SK-N-SH treated with all-trans-retinoic acid at 6 μM for 48 hours (cell line): Measurements from ENCODE around the gene CCDC148.
A peak's percentile ranks its signal among the peaks of the same experiment; 100 is the strongest.

Experiments
- ATAC-seq: fragments of 200-7000 bp; cut with Tn5 transposase; 3 replicates; pipeline ENCODE4 v1.9.1; 2020; ENCODE audit warnings: mild to moderate bottlenecking, moderate library complexity
- ARNTL ChIP-seq: fragments of 450-650 bp; formaldehyde crosslinking; IDR thresholded peaks from 2 replicates; pipeline ENCODE4 v1.5.0; 2020; ENCODE audit warnings: low read depth, mild to moderate bottlenecking, moderate library complexity, borderline replicate concordance
- BACH2 ChIP-seq: fragments of 250-450 bp; sonication (Bioruptor Pico); IDR thresholded peaks from 2 replicates; pipeline ENCODE4 v1.9.0; 2021; ENCODE audit warnings: mild to moderate bottlenecking, borderline replicate concordance
- CREB5 ChIP-seq: fragments of 250-450 bp; sonication (Bioruptor Pico); IDR thresholded peaks from 2 replicates; pipeline ENCODE4 v1.5.1; 2020; ENCODE audit warnings: low read depth, mild to moderate bottlenecking, moderate library complexity
- CSDC2 ChIP-seq: fragments of 250-450 bp; sonication (Bioruptor Pico); IDR thresholded peaks from 2 replicates; pipeline ENCODE4 v1.5.0; 2020; ENCODE audit warnings: mild to moderate bottlenecking, moderate library complexity
- CSRNP3 ChIP-seq: fragments of 250-450 bp; sonication (Bioruptor Pico); IDR thresholded peaks from 2 replicates; pipeline ENCODE4 v1.5.1; 2021; ENCODE audit warnings: mild to moderate bottlenecking, moderate library complexity
- ESRRG ChIP-seq: fragments of 250-450 bp; sonication (Bioruptor Pico); IDR thresholded peaks from 2 replicates; pipeline ENCODE4 v1.6.1; 2021; ENCODE audit warnings: mild to moderate bottlenecking
- GLIS3 ChIP-seq: fragments of 250-450 bp; sonication (Bioruptor Pico); IDR thresholded peaks from 2 replicates; pipeline ENCODE4 v1.5.0; 2020; ENCODE audit warnings: mild to moderate bottlenecking, moderate library complexity
- ISL1 ChIP-seq: fragments of 250-450 bp; sonication (Bioruptor Pico); IDR thresholded peaks from 2 replicates; pipeline ENCODE4 v2.1.2; 2022; ENCODE audit warnings: mild to moderate bottlenecking, moderate library complexity
- OSR1 ChIP-seq: fragments of 250-450 bp; sonication (Bioruptor Pico); IDR thresholded peaks from 2 replicates; pipeline ENCODE4 v1.8.0; 2022; ENCODE audit warnings: moderate library complexity, mild to moderate bottlenecking, inconsistent platforms
- PATZ1 ChIP-seq: fragments of 250-450 bp; sonication (Bioruptor Pico); IDR thresholded peaks from 2 replicates; pipeline ENCODE4 v1.8.0; 2020; ENCODE audit warnings: mild to moderate bottlenecking, moderate library complexity, borderline replicate concordance
- POU6F1 ChIP-seq: fragments of 250-450 bp; sonication (Bioruptor Pico); IDR thresholded peaks from 2 replicates; pipeline ENCODE4 v1.8.0; 2021; ENCODE audit warnings: low read depth, mild to moderate bottlenecking, moderate library complexity, borderline replicate concordance
- PPARA ChIP-seq: fragments of 250-450 bp; sonication (Bioruptor Pico); IDR thresholded peaks from 2 replicates; pipeline ENCODE4 v1.5.0; 2020; ENCODE audit warnings: mild to moderate bottlenecking, borderline replicate concordance
- RARB ChIP-seq: fragments of 250-450 bp; sonication (Bioruptor Pico); IDR thresholded peaks from 2 replicates; pipeline ENCODE4 v1.8.0; 2021; ENCODE audit warnings: mild to moderate bottlenecking, moderate library complexity
- SNAI2 ChIP-seq: fragments of 250-450 bp; sonication (Bioruptor Pico); IDR thresholded peaks from 2 replicates; pipeline ENCODE4 v1.5.0; 2020; ENCODE audit warnings: mild to moderate bottlenecking, moderate library complexity
- TCF4 ChIP-seq: fragments of 250-450 bp; sonication (Bioruptor Pico); IDR thresholded peaks from 2 replicates; pipeline ENCODE4 v1.8.0; 2021; ENCODE audit warnings: mild to moderate bottlenecking, moderate library complexity, borderline replicate concordance
- TOX ChIP-seq: fragments of 250-450 bp; sonication (Bioruptor Pico); IDR thresholded peaks from 2 replicates; pipeline ENCODE4 v1.8.0; 2021; ENCODE audit warnings: mild to moderate bottlenecking, moderate library complexity, borderline replicate concordance
- TSHZ2 ChIP-seq: fragments of 250-450 bp; sonication (Bioruptor Pico); IDR thresholded peaks from 2 replicates; pipeline ENCODE4 v1.5.0; 2020; ENCODE audit warnings: mild to moderate bottlenecking, moderate library complexity
- ZC3H10 ChIP-seq: fragments of 250-450 bp; sonication (Bioruptor Pico); IDR thresholded peaks from 2 replicates; pipeline ENCODE4 v1.5.1; 2021; ENCODE audit warnings: mild to moderate bottlenecking, moderate library complexity
- ZFP3 ChIP-seq: fragments of 250-450 bp; sonication (Bioruptor Pico); IDR thresholded peaks from 2 replicates; pipeline ENCODE4 v1.5.0; 2020; ENCODE audit warnings: mild to moderate bottlenecking, moderate library complexity
- ZFP30 ChIP-seq: fragments of 450-650 bp; formaldehyde crosslinking; IDR thresholded peaks from 2 replicates; pipeline ENCODE4 v1.5.0; 2022; ENCODE audit warnings: mild to moderate bottlenecking, moderate library complexity
- ZNF565 ChIP-seq: fragments of 450-650 bp; formaldehyde crosslinking; conservative IDR thresholded peaks from 2 replicates; pipeline ENCODE4 v1.5.0; 2020; ENCODE audit warnings: low read depth, mild to moderate bottlenecking, moderate library complexity
- ZNF70 ChIP-seq: fragments of 450-650 bp; formaldehyde crosslinking; IDR thresholded peaks from 2 replicates; pipeline ENCODE4 v1.5.0; 2020; ENCODE audit warnings: mild to moderate bottlenecking, moderate library complexity
- ZNF8 ChIP-seq: fragments of 450-650 bp; formaldehyde crosslinking; IDR thresholded peaks from 2 replicates; pipeline ENCODE4 v1.5.0; 2020; ENCODE audit warnings: mild to moderate bottlenecking, moderate library complexity

CCDC148 gene

GRCh38 chr2:158502974-158503373 is 46.4 kb upstream of the CCDC148 start:
- peak; percentile 81 for ATAC-seq
- TF ChIP-seq PATZ1: no peak
- peak; percentile 94 for TF ChIP-seq CREB5
- no peak for TF ChIP-seq ZFP30 (CRISPR knock-in tag)
- TF ChIP-seq CSRNP3 (CRISPR knock-in tag): no peak
- TF ChIP-seq OSR1 (CRISPR knock-in tag): no peak
- TF ChIP-seq ZC3H10 (CRISPR knock-in tag): no peak
- TF ChIP-seq TSHZ2 (CRISPR knock-in tag): no peak
- no peak for TF ChIP-seq POU6F1 (CRISPR knock-in tag)
- no peak for TF ChIP-seq ZNF70 (CRISPR knock-in tag)
- TF ChIP-seq ARNTL (CRISPR knock-in tag): no peak
- no peak for TF ChIP-seq PPARA
- TF ChIP-seq ESRRG (CRISPR knock-in tag): no peak
- TF ChIP-seq ZNF565 (CRISPR knock-in tag): no peak
- TF ChIP-seq TCF4 (CRISPR knock-in tag): 0 out of 2 replicates have a peak, but pooled peaks have one; percentile 22
- TF ChIP-seq ZFP3: peak; percentile 38; the same call in 1 of the 2 replicates
- peak; percentile 23; the same call in 1 of the 2 replicates for TF ChIP-seq CSDC2 (CRISPR knock-in tag)
- peak; percentile 95 for TF ChIP-seq ISL1
- TF ChIP-seq SNAI2 (CRISPR knock-in tag): 0 out of 2 replicates have a peak, but pooled peaks have one; percentile 57
- TF ChIP-seq BACH2 (CRISPR knock-in tag): no peak
- no peak for TF ChIP-seq TOX
- 0 out of 2 replicates have a peak, but pooled peaks have one; percentile 50 for TF ChIP-seq GLIS3 (CRISPR knock-in tag)
- no peak for TF ChIP-seq RARB
- no peak for TF ChIP-seq ZNF8 (CRISPR knock-in tag)

- no peak for TF ChIP-seq POU6F1 (CRISPR knock-in tag)
- no peak for TF ChIP-seq ISL1
- no peak for TF ChIP-seq ZFP30 (CRISPR knock-in tag)
- no peak for TF ChIP-seq CSDC2 (CRISPR knock-in tag)
- no peak for TF ChIP-seq ZNF8 (CRISPR knock-in tag)
- TF ChIP-seq GLIS3 (CRISPR knock-in tag): no peak
- no peak for TF ChIP-seq ESRRG (CRISPR knock-in tag)
- TF ChIP-seq ZNF70 (CRISPR knock-in tag): no peak
- TF ChIP-seq CSRNP3 (CRISPR knock-in tag): no peak
- no peak for TF ChIP-seq RARB
- TF ChIP-seq ZC3H10 (CRISPR knock-in tag): no peak
- TF ChIP-seq TSHZ2 (CRISPR knock-in tag): no peak
- TF ChIP-seq OSR1 (CRISPR knock-in tag): no peak
- no peak for TF ChIP-seq TOX
- TF ChIP-seq TCF4 (CRISPR knock-in tag): no peak
- TF ChIP-seq, all 23 proteins: peak for 0
- ATAC-seq: peak; percentile 50
Observed at GRCh38 chr2:158501301-158501700, 44.7 kb upstream of the CCDC148 start.
